ENCODE data around the gene HS3ST4.

- TF ChIP-seq CTCF (IDR thresholded peaks at IDR 0.05) (no peak), POLR2AphosphoS5 (IDR thresholded peaks at IDR 0.05) (no peak), POLR2A (IDR thresholded peaks at IDR 0.05) (no peak)
These were observed 250.2 kb downstream of the HS3ST4 start for GRCh38 chr16:25941800-25942499.
